WTC11 (cell line): ENCODE results near the gene PRF1.

ENCODE experiments used
- CTCF ChIP-seq: fragments of 200-600 bp; IDR thresholded peaks from 2 replicates; pipeline ENCODE4 v1.8.0; 2022; ENCODE audit warnings: antibody characterized with exemption
- E2F5 ChIP-seq: sonication (generic); formaldehyde crosslinking; IDR thresholded peaks from 2 replicates; pipeline ENCODE4 v1.8.1; 2022; ENCODE audit warnings: mild to moderate bottlenecking, moderate library complexity, missing genetic modification reagents

- TF ChIP-seq CTCF (no peak), E2F5 (CRISPR knock-in tag) (no peak)
Measured at GRCh38 chr10:70602665-70603448, at the start of gene PRF1.
